Ascending aorta (tissue), 2 donors: Measurements from ENCODE around the gene FBXW11. TPM values are rescaled to one million over a fixed set of nuclear protein-coding genes. Genes with fewer than 3 reads are reported as not detected.
A peak's percentile ranks its signal among the peaks of the same experiment; 100 is the strongest.

ENCODE experiments used
- DNase-seq, 2 donors: peaks; one replicate each; pipeline ENCODE4 v3.0.0-alpha.2; 2019; ENCODE audit warnings: low spot score in 2 of 2
- H3K27ac ChIP-seq, 2 donors: fragments of 200-600 bp; sonication (generic); one replicate each; pipeline ENCODE4 v1.5.1; 2016 to 2017; ENCODE audit warnings: mild to moderate bottlenecking in 1 of 2
- H3K27me3 ChIP-seq: fragments of 200-600 bp; sonication (generic); one replicate; pipeline ENCODE4 v1.5.1; 2017
- H3K36me3 ChIP-seq, 2 donors: fragments of 200-600 bp; sonication (generic); one replicate each; pipeline ENCODE4 v1.5.1; 2016
- H3K4me1 ChIP-seq, 2 donors: fragments of 200-600 bp; sonication (generic); one replicate each; pipeline ENCODE4 v1.5.1; 2016 to 2017; ENCODE audit warnings: mild to moderate bottlenecking in 1 of 2
- H3K4me3 ChIP-seq, 2 donors: fragments of 200-600 bp; sonication (generic); one replicate each; pipeline ENCODE4 v1.5.1; 2016 to 2017; ENCODE audit warnings: mild to moderate bottlenecking in 1 of 2
- H3K9me3 ChIP-seq, 2 donors: fragments of 200-600 bp; sonication (generic); one replicate each; pipeline ENCODE4 v1.5.1; 2016
- intact Hi-C: fragments of 100-400 bp; cut with DNase I; formaldehyde crosslinking; loops from one replicate; pipeline ENCODE4 v1.15.1; 2023
- total RNA-seq: library from RNA; depleted of rRNA; stranded (reverse); fragments of >200 nt; gene quantifications from one replicate; pipeline ENCODE4 v1.1.0, GENCODE V29; 2016
- TF ChIP-seq, protein P1 (sequence below), 3 experiments: fragments of 200-600 bp in 2 of 3; fragments of 450-650 bp in 1 of 3; sonication (generic) in 2 of 3; IDR thresholded peaks; one replicate each; pipeline ENCODE4 v1.5.1; 2016 to 2019; ENCODE audit warnings: antibody characterized with exemption in 3 of 3, mild to moderate bottlenecking in 1 of 3, moderate library complexity in 1 of 3

The FBXW11 gene
- total RNA-seq, 1 donor from 2014 or later: 34.6 TPM

DNA sequence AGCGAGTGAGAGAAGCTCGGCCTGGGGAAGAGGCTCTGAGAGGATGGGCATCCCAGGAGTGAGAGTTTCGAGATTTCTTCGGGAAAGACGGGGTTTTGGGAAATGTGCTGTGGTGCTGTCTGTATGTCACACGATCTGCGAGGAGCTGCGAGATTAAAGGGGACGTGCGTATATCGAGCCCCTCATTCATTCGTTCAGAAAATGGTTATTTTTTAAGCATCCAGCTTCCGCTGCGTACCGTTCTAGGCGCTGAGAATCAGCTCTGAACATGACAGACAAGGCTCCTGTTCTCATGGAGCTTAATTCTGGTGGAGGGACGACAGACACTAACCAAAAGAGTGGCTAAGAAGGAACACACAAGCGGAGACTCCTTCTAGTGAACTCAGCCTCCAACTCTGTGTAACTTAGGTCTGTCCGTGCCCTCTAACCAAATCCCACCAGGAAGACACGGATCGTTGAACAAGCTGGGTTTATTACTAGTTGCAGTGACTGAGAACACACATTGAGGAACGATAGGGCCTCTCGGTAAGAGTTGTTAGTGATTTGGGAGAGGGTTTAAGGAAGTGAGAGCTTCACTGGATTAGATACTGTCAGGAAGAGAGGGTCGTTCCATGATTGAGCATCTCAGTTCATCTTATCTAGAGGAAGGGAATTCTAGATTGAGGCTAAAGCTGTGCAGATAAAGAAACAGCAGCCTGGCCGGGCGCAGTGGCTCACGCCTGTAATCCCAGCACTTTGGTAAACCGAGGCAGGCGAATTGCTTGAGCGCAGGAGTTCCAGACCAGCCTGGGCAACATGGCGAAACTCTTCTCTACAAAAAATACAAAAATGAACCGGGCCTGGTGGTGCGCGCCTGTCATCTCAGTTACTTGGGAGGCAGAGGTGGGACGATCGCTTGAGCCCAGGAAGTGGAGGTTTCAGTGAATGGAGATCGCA, 1.0 kb upstream of the FBXW11 start:
- TF ChIP-seq, protein P1, sequence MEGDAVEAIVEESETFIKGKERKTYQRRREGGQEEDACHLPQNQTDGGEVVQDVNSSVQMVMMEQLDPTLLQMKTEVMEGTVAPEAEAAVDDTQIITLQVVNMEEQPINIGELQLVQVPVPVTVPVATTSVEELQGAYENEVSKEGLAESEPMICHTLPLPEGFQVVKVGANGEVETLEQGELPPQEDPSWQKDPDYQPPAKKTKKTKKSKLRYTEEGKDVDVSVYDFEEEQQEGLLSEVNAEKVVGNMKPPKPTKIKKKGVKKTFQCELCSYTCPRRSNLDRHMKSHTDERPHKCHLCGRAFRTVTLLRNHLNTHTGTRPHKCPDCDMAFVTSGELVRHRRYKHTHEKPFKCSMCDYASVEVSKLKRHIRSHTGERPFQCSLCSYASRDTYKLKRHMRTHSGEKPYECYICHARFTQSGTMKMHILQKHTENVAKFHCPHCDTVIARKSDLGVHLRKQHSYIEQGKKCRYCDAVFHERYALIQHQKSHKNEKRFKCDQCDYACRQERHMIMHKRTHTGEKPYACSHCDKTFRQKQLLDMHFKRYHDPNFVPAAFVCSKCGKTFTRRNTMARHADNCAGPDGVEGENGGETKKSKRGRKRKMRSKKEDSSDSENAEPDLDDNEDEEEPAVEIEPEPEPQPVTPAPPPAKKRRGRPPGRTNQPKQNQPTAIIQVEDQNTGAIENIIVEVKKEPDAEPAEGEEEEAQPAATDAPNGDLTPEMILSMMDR (IDR thresholded peaks at IDR 0.05): no peak
- intact Hi-C loops: loop anchor here (2.0 to 10.0 kb wide), 6 partner anchors 53 to 687 kb away; partner anchors contain the start of genes FGF18 and SH3PXD2B
- Histone ChIP-seq H3K27ac (peak overlapping the region; percentile 97 to 99), H3K27me3 (no peaks in the 10 kb centered on the region), H3K9me3 (no peaks in the 10 kb centered on the region), H3K4me3 (peak overlapping the region; percentile 74 to 88), H3K4me1 (peaks cover 6 to 29% of the 10 kb centered on the region in 2 donors), H3K36me3 (no peaks in the 10 kb centered on the region)
- no peak for DNase-seq

DNA sequence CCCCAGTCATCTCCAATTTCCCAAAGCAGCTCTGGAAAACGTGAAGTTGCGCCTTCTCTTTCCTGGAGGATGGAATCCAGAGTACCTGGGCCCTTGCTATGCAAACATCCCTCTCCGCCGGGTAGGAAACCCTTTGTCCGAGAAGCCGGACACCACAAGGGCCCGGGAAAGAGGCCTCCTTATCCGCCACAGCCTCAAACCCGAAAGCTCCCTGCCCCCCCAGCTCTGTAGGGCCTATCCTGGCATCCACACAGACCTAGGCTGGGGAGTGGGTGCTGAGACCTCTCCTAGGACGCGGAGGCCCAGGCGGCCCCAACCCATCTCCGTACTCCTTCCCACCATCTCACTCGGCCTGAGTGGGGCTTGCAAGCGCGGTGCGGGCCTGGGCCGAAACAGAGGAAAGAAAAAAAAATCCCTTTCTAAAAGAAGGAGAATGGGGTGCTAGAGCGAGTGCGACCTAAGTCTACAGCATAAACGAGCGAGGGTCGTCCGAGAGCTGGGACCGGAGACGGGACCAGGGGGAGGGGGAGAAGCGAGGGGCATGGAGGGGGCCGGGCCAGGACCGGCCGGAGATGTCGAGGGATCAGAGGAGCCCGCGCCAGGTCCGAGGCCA, 624 bp downstream of the FBXW11 start:
- DNase-seq: peak in 1 of 2 donors; percentile 72
- H3K36me3 ChIP-seq: no peaks in the 10 kb centered on the region
- H3K27ac ChIP-seq: peak overlapping the region; percentile 97 to 99
- no peaks in the 10 kb centered on the region for H3K9me3 ChIP-seq
- no peaks in the 10 kb centered on the region for H3K27me3 ChIP-seq
- intact Hi-C loops: loop anchor here (1.0 to 10.0 kb wide), 9 partner anchors 51 to 689 kb away; partner anchors contain the start of genes FGF18, NPM1, SH3PXD2B and STK10
- peaks cover 6 to 41% of the 10 kb centered on the region in 2 donors for H3K4me1 ChIP-seq
- TF ChIP-seq, protein P1 (IDR thresholded peaks at IDR 0.05): no peak
- peak overlapping the region; percentile 74 to 88 for H3K4me3 ChIP-seq

DNA sequence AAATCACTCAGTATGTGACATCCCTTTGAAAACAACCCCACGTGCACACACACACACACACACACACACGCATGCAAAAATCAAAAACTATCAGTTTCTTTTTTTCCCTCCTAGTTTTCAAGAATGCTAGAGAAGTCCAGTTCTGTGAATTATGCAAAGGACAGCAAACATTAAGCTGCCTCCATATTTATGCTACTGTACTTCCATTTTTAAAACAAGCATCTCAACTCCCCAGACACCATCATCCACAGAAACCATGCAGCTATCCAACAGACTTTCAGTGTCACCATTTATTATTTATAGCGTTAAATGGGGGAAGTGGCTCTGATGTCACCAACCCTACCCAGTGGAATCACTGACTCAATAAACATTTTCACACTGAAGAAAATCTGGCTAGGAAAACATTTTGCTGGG, 1.6 kb downstream of the FBXW11 start:
- intact Hi-C loops: loop anchor here (10.0 kb wide), 5 partner anchors 50 to 690 kb away; partner anchors contain the start of genes FGF18 and SH3PXD2B
- TF ChIP-seq, protein P1 (IDR thresholded peaks at IDR 0.05): no peak
- no peaks in the 10 kb centered on the region for H3K27me3 ChIP-seq
- peaks cover 6 to 41% of the 10 kb centered on the region in 2 donors for H3K4me1 ChIP-seq
- H3K4me3 ChIP-seq: peak overlapping the region; percentile 74 to 88
- peak overlapping the region; percentile 97 to 99 for H3K27ac ChIP-seq
- H3K36me3 ChIP-seq: no peaks in the 10 kb centered on the region
- H3K9me3 ChIP-seq: no peaks in the 10 kb centered on the region
- no peak for DNase-seq

DNA sequence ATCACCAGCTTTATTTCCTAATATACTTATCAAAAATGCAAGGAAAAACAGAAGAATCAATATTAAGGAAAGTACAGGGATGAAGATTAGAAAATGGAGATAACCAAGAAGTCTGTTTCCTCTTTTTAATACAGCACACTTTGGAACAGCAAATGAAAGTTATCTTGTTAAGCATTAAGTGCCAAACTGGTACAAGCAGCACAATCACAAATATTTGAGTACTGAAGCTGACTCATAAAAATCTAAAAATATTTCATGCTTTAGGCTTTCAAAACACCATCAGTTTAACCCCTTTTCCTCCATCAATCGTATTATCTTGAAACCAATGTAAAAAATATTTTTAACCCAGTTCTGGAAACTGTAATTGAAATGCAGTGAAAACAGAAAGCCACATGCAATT, 2.7 kb downstream of the FBXW11 start:
- no peaks in the 10 kb centered on the region for H3K27me3 ChIP-seq
- intact Hi-C loops: loop anchor here (10.0 kb wide), 5 partner anchors 49 to 691 kb away; partner anchors contain the start of genes FGF18 and SH3PXD2B
- H3K4me1 ChIP-seq: peaks cover 6 to 47% of the 10 kb centered on the region in 2 donors
- H3K4me3 ChIP-seq: peak overlapping the region; percentile 74 to 88
- no peak for DNase-seq
- peak overlapping the region; percentile 54 to 57 for H3K27ac ChIP-seq
- H3K9me3 ChIP-seq: no peaks in the 10 kb centered on the region
- TF ChIP-seq, protein P1 (IDR thresholded peaks at IDR 0.05): no peak
- H3K36me3 ChIP-seq: no peaks in the 10 kb centered on the region

DNA sequence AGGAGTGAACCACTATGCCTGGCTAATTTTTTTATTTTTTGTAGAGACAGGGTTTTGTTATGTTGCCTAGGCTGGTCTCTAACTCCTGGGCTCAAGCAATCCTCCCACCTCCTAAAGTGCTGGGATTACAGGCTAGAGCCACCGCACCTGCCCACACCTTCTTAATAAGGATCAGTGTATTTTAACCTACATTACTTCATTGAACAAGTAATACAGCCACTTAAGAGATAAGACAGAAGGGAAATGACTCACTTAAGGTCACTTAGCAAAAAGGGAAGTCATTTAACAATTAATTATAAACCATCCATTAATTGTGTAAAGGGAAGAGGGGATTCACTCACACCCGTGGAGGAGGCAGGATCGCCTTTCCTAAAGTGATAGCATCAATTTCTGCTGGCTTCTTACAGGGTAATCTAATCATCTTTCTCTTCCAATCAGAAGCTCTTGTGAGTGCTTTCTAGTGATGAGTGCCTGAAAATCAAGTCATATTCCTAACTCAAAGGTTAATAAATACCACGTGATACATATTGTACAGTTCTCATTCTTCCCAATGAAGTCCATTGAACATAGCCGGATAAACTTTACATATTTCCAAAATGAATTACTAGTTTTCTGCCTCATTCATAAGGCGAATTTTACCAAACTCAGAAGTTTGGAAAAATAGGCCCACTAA, 3.5 kb downstream of the FBXW11 start:
- H3K4me3 ChIP-seq: peak overlapping the region in 1 of 2 donors; percentile 74
- TF ChIP-seq, protein P1 (IDR thresholded peaks at IDR 0.05): no peak
- no peaks in the 10 kb centered on the region for H3K27me3 ChIP-seq
- no peaks in the 10 kb centered on the region for H3K9me3 ChIP-seq
- DNase-seq: no peak
- peaks cover 6 to 45% of the 10 kb centered on the region in 2 donors for H3K4me1 ChIP-seq
- intact Hi-C loops: loop anchor here (10.0 kb wide), 5 partner anchors 48 to 692 kb away; partner anchors contain the start of genes FGF18 and SH3PXD2B
- peak overlapping the region; percentile 54 to 57 for H3K27ac ChIP-seq
- H3K36me3 ChIP-seq: no peaks in the 10 kb centered on the region
